Activated CD4-positive, alpha-beta memory T cell treated with anti-CD3 and anti-CD28 coated beads for 36 hours (primary cell): ENCODE data around the gene MYO5B. TPM values are rescaled to one million over a fixed set of nuclear protein-coding genes. Genes with fewer than 3 reads are reported as not detected.

Experiments used
- microRNA-seq: library from miRNA; unstranded; fragments of <30 nt; microRNA quantifications from one replicate; pipeline ENCODE4 v1.2.0, GENCODE V29; 2022; ENCODE audit warnings: borderline number of aligned reads, borderline microRNAs expressed, borderline replicate concordance
- total RNA-seq, 2 experiments: library from RNA; stranded (reverse); gene quantifications; one replicate each; pipeline ENCODE4 v1.2.3, GENCODE V29; 2021

MYO5B gene
- total RNA-seq, 2 experiments from 2014 or later, result 0.02 to 0.21 TPM

Small RNA genes lying within 50 kb of the gene (microRNA-seq; reads per million reads assigned to microRNA genes)
- not detected for gene MIR4320

Other genes with a start within 250 kb of the MYO5B start
- gene CFAP53, start 71.3 kb upstream of the MYO5B start, total RNA-seq, result under 1 TPM; 0.26 to 0.48 TPM
- gene MBD1, start 86.4 kb upstream of the MYO5B start, total RNA-seq, result 10 to 100 TPM; 69.4 to 70.5 TPM
- 10 to 100 TPM; 80.8 to 80.9 TPM for gene CXXC1, start 92.5 kb upstream of the MYO5B start, total RNA-seq
- gene SKA1, start 179.9 kb upstream of the MYO5B start, total RNA-seq, result 10 to 100 TPM; 44.2 to 46.0 TPM